GM21390 (cell line): ENCODE data around the gene SLC43A3.
"Not testable (repeated sequence)": the region's sequence is repeated elsewhere in the genome, so short reads cannot be mapped to it uniquely, and the experiment has no call there.

Source experiments
- ATAC-seq: cut with Tn5 transposase; IDR thresholded peaks from one replicate; pipeline ENCODE4 v1.9.1; 2021; ENCODE audit not compliant: unreplicated experiment

Gene SLC43A3

GRCh38 chr11:57361420-57361819, 65.5 kb downstream of the SLC43A3 start:
- not testable (repeated sequence) for ATAC-seq

- ATAC-seq = no peak
Measured at GRCh38 chr11:57360991-57361390, 65.9 kb downstream of the SLC43A3 start.

- ATAC-seq = no peak
Measured at GRCh38 chr11:57359896-57360690, 66.8 kb downstream of the SLC43A3 start.

- ATAC-seq = no peak
Measured at GRCh38 chr11:57359396-57359795, 67.5 kb downstream of the SLC43A3 start.

GRCh38 chr11:57358991-57359390, 67.9 kb downstream of the SLC43A3 start:
- ATAC-seq = no peak

- ATAC-seq = no peak
Measured at GRCh38 chr11:57358543-57358961, 68.4 kb downstream of the SLC43A3 start.

GRCh38 chr11:57357856-57358255, 69.1 kb downstream of the SLC43A3 start:
- ATAC-seq = no peak

GRCh38 chr11:57357310-57357709, 69.6 kb downstream of the SLC43A3 start:
- ATAC-seq = no peak
